Jurkat, Clone E6-1 (cell line): ENCODE results near the gene SIGLEC7.
"Not testable (repeated sequence)": the region's sequence is repeated elsewhere in the genome, so short reads cannot be mapped to it uniquely, and the experiment has no call there.

Source experiments
- DNase-seq: peaks from one replicate; pipeline ENCODE4 v3.0.0-alpha.2; 2011; ENCODE audit warnings: low read depth, low spot score
- H3K4me3 ChIP-seq: 2 replicates; pipeline ENCODE4 v1.5.1; 2011; ENCODE audit warnings: mild to moderate bottlenecking, low read length, control low read depth, moderate library complexity

SIGLEC7 gene

DNA sequence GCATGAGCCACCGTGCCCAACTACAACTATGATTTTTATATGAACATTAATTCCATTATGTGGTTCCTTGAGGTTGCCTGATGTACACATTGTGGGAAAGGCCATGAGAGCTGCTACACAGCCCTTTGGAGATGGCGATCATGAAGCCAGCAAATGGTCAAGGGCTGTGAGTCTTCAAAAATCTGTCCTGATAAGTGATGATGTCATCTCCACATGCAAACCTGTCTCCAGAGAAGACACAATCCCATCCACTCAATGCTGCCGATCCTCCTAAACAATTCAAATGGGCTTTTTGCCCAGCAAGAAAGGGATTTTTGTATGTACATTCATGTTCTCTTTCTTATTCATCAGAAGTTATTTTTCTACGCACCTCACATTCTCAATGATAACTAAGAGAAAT is 17.6 kb downstream of the SIGLEC7 start:
- DNase-seq = no peak
- no peak overlapping the region for H3K4me3 ChIP-seq

DNA sequence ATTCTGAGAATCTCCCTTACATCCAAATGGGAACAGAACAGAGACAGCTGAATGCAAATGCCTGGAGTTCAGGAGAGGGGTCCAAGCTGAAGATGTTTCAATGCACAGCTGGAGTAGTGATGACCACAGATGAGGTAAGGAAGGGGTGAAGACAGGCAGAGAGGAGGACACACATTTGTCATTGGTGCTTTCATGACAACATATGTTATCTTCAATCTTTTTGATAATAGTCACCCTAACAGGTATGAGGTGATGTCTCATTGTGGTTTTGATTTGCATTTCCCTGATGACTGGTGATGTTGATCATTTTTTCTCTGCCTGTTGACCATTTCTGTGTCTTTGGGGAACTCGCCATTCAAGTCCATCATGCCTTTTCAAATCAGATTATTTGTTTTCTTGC is 19.2 kb downstream of the SIGLEC7 start:
- no peak for DNase-seq

DNA sequence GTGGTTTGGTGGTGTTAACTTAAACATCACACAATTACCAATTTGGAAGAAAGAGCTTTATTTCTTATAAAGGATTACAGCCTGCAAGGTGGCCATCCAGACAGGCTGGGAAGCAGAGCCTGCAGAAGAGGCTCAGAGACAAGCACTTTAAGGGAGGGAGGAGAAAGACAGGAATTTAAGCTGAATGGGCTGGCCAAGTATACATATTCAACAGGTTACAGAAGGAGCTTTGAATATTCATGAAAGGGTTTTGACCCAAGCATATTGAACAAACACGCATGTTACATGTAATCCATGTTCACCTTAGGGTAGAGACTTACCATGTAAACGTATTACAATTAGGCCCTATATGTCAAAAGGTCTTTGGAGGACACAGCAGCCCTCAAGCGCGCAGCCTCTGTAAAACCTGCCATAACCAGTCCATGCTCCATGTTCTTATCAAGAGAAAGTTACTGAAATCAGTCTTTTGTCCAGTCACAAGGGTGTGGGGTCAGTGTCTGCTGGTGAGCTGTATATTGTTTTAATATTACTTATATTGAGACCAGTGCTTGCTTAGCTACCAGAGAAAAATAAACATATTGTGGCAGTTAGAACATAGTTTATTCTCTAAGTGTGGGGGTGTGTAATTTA is 19.9 kb downstream of the SIGLEC7 start:
- no peak overlapping the region for H3K4me3 ChIP-seq
- DNase-seq = no peak

More for the DNA sequence above, 19.2 kb downstream of the SIGLEC7 start:
- no peak overlapping the region for H3K4me3 ChIP-seq

DNA sequence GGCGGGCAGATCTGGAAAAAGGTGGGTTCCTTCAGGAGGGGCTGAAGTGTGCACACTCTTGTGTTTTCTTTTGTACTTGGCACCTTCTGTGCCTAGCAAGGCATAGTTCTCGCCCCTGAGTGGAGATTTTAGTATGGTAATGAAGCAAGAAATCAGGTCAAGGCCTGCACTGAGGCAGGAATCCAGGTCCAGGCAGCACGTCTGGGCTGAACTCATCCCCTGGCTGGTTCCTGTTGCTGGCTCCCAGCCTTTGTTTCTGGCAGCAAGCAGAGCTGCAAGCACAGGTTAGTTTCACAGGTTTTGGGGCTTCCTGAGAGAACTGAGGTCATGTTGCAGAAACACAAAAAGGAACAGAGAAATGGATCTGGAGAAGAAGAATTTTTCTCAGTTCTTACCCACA is 21.2 kb downstream of the SIGLEC7 start:
- DNase-seq = no peak

DNA sequence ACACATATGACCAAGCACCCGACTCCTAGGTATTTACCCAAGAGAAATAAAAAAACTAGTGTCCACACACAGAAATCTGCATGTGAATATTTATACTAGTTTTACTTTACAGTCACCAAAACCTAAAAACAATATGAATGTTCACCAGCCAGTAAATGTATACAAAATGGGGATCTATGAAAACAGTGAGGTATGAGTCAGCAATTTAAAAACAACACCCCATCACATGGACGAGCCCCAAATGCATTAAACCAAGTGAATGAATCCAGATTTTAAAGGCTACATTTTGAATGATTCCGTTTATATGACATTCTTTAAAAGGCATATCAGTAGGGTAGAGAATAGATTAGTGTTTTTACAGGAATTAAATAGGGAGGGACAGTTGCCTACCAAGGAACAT is 22.1 kb downstream of the SIGLEC7 start:
- no peak for DNase-seq
- no peak overlapping the region for H3K4me3 ChIP-seq

More for the DNA sequence above, 21.2 kb downstream of the SIGLEC7 start:
- no peak overlapping the region for H3K4me3 ChIP-seq

DNA sequence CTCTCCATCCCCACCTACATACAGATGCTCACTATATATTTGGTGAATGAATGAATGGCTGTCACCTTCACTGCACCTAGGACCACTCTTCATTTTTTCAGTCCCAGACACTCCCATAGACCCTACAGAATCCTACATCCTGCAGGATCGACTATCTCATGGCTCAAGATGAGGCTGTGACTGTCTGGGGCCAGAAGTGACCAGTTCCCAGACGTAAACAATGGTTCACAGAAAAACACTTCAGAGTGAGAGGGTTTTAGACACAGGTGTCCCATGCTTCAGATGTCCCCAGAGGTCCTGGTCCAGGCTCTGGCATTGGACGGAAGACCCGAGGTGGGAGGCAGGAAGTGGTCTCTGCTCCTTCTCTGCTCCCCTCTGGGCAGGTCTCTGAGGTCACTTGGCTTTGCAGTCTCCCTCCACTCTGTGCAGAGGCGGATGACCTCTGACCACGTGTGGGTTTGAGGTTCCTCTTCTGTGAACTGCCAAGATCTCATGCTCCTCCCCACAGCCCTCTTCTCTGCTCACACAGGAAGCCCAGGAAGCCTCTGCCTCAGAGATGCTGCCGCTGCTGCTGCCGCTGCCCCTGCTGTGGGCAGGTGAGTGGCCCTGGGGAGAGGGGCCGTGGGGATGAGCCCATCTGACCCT is 24.9 kb downstream of the SIGLEC7 start:
- no peak overlapping the region for H3K4me3 ChIP-seq
- no peak for DNase-seq

DNA sequence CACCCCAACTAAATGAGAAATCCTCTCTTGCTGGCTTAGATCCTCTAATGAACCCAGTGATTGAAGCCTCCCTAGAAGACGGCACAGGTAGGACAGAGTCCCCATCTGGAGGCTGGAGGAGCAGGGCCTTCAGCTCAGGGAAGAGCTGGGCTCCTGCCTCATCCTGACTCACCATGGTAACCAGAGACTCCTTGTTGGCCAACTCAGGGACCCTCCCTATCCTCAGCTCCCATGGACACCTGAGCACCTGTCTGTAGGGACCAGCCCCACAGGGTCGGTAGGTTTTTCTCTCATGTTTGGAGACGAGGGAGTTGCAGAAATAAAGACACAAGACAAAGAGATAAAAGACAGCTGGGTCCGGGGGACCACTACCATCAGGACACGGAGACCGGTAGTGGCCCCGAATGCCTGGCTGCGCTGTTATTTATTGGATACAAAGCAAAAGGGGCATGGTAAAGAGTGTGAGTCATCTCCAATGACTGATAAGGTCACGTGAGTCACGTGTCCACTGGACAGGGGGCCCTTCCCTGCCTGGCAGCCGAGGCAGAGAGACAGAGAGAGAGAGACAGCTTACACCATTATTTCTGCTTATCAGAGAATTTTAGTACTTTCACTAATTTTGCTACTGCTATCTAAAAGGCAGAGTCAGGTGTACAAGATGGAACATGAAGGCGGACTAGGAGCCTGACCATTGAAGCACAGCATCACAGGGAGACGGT is 26.6 kb downstream of the SIGLEC7 start:
- no peak overlapping the region for H3K4me3 ChIP-seq
- no peak for DNase-seq

DNA sequence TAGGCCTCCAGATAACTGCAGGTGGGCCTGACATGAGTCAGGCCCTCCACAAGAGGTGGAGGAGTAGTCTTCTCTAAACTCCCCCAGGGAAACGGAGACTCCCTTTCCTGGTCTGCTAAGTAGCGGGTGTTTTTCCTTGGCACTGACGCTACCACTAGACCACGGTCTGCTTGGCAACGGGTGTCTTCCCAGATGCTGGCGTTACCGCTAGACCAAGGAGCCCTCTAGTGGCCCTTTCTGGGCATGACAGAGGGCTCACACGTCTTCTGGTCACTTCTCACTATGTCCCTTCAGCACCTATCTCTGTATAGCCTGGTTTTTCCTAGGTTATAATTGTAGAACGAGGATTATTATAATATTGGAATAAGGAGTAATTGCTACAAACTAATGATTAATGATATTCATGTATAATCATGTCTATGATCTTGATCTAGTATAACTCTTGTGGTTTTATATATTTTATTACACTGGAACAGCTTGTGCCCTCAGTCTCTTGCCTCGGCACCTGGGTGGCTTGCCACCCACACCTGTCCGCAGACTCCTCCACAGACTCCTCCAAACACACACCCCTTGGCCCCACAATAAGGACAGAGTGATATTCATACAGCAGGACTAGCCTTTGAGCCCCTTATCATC is 27.3 kb downstream of the SIGLEC7 start:
- not testable (repeated sequence) for H3K4me3 ChIP-seq
- peak; percentile 24 for DNase-seq

DNA sequence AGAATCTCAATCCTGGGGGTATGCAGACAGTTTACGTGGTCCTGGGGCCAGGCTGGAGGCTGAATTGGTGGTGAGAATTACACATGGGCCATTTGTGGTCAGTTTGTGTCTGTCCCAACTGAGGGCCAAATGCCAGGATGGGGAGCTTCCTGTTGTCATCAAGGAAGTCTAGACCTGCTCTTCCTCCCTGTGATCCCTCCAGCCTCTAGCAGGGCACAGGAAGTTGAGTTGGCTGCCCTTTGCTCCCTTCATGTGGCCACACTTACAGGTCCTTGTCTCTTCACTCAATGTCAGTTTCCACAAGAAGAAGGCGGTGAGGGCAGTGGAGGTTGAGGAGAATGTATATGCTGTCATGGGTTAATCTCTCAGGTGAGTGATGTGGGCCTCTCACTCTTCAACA is 30.1 kb downstream of the SIGLEC7 start:
- no peak for DNase-seq

DNA sequence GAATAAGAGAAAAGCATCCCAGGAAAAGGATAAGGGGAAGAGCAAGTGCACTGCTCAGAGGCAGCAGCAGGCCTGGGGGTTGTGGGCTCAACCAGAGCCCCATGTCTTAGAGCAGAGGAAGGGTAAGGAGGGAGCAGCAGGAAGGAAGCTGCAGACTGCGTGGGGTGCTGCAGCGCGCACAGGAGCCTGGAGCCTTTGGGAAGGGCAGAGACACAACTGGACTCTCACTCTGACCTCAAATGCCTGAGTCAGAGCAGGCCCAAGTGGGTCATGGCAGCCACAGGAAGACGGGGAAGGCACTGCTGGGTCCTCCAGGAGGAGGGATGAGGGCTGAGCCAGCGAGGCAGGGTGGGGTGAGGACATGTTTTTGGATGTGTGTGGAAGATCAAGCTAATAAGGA is 31.6 kb downstream of the SIGLEC7 start:
- no peak for DNase-seq
- no peak overlapping the region for H3K4me3 ChIP-seq

More for the DNA sequence above, 30.1 kb downstream of the SIGLEC7 start:
- H3K4me3 ChIP-seq = no peak overlapping the region

DNA sequence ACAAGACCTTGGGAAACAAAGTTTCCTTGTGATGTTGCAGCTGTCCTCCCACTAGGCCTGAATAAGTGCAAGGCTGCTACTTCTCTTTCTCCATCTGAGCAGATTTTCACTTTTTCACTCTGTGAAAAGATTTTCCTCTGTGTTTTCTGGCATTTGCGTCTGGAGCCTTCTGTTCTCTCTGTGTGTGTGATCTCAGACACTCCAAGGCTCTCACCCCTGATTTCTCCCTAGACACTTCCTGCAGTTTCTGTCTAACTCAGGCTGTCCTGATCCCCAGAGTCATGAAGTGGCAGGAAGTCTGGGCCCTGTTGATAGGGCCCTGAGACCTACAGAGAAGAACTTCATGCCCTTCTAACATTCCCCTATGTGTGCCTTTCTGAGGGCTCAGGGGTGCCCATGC is 37.2 kb downstream of the SIGLEC7 start:
- no peak for DNase-seq

DNA sequence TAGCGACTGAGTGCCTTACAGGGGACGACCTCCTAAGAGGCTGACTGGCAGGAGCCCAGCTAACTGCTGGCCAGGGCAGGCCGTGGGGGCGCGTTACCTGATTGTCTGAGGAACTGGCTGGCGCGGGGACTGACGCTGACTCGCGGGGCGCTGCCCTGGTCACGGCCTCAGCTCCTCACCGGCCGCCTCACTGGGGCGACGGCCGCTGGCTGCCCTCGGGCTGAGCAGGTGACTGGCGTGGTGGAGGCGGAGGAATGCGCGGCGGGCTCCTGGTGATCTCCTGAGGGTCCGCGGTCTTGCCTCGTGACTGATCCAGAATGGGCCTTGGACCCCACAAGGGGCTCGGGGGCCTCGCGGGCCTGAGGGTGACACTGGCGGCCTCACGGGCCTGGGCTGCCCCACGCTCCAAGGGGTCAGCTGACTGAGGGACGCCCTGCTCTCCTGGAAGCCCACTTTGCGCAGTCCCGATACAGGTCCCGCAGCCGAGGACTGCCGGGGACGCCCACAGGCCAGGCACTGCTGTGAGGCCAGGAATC is 39.3 kb downstream of the SIGLEC7 start:
- no peak for DNase-seq
- H3K4me3 ChIP-seq = no peak overlapping the region

More for the DNA sequence above, 37.2 kb downstream of the SIGLEC7 start:
- H3K4me3 ChIP-seq = no peak overlapping the region

DNA sequence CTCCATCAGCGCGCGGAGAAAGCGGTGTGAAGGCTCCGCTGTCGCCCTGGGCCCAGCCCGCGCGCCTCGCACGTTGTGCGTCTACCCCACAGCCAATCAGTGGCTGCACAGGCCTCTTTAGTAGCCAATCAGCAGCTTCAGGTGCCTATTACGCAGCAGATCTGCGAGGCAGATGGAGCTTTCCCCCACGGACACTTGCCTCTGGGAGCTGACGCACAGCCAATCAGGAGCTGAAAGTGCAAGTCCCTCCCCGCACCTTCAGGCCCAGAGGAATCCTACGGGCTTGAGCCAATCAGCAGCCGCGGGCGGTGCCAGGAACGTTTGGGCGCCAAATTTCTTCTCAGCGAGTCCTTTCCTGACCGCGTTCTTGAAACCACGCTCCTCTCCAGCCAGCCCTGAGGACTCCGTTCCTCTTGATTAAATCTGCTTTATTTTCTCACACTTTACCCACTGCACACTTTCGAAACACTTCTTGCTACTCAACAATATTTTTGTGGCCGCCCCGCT is 39.9 kb downstream of the SIGLEC7 start:
- no peak for DNase-seq
- H3K4me3 ChIP-seq = no peak overlapping the region

DNA sequence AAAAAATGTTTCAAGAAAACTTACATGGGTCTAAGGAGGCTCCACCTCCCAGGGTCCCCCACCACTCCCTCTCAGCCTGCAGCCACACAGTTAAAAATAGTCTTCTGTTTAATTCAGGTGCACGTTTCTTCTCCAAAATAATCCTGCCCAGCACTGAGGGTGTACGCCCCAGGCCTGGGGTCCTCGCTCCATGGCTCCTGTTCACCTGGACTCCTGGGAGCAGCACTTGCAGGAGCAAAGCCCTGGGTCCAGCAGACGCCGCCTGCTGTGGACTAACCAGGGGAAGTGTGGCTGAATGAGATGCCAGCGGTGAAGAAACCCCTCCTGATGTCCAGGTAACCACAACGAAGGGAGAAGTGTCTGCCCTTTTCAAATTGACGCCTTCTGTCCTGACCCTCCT is 41.5 kb downstream of the SIGLEC7 start:
- H3K4me3 ChIP-seq = no peak overlapping the region
- no peak for DNase-seq

DNA sequence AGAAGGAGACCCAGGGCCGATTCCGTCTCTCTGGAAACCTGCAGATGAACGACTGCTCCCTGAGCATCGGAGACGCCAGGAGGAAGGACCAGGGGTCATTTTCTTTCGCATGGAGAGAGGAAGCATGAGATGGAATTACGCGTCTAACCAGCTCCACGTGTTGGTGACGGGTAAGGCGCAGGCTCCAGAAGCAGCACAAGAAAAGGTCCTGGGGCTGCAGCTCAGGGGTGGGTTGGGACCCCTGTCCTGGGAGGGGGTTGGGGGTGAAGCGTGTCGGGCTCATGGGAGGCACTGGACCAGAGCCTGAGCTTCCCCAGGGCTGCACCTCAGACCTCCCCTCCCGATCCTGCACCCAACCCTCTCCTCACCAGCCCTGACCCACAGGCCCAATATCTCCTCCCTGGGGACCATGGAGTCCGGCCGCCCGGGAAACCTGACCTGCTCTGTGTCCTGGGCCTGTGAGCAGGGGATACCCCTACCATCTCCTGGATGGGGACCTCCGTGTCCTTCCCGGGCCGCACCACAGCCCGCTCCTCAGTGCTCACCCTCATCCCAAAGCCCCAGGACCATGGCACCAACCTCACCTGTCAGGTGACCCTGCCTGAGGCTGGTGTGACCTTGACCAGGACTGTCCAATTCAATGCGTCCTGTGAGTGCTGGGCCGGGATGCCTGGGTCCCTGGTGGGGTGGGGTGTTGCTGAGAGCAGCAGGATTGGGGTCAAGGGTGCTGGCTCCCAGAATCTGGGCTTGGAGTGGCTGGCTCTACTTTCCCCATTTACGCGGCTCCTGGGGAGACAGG is 43.2 kb downstream of the SIGLEC7 start:
- no peak for DNase-seq
- H3K4me3 ChIP-seq = no peak overlapping the region

DNA sequence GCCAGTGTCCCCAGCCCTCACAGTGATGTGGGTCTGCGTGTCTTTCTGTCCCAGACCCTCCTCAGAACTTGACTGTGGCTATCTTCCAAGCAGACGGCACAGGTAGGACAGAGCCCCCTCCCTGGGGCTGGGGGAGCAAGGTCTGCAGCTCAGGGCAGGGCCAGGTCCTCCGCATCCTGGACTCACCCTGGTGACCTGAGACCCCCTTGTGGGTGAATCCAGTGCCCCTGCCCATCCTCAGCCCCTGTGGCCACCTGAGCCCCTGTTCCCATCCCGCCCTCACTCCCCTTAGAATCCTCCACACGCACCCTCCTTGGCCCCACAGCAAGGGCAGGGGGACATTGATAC is 43.7 kb downstream of the SIGLEC7 start:
- no peak for DNase-seq
- H3K4me3 ChIP-seq = no peak overlapping the region

DNA sequence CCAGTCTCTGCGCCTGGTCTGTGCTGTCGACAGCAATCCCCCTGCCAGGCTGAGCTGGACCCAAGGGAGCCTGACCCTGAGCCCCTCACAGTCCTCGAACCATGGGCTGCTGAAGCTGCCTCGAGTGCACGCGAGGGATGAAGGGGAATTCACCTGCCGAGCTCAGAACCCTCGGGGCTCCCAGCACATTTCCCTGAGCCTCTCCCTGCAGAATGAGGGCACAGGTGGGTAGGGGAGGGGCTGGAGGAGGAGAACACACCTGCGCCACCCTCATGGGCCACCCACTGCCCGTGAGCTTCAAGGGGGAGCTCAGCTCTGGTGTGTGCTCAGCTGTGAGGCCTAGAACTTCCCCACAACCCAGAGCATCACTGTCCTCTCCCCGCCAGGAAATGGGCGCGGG is 44.2 kb downstream of the SIGLEC7 start:
- no peak for DNase-seq
- no peak overlapping the region for H3K4me3 ChIP-seq

DNA sequence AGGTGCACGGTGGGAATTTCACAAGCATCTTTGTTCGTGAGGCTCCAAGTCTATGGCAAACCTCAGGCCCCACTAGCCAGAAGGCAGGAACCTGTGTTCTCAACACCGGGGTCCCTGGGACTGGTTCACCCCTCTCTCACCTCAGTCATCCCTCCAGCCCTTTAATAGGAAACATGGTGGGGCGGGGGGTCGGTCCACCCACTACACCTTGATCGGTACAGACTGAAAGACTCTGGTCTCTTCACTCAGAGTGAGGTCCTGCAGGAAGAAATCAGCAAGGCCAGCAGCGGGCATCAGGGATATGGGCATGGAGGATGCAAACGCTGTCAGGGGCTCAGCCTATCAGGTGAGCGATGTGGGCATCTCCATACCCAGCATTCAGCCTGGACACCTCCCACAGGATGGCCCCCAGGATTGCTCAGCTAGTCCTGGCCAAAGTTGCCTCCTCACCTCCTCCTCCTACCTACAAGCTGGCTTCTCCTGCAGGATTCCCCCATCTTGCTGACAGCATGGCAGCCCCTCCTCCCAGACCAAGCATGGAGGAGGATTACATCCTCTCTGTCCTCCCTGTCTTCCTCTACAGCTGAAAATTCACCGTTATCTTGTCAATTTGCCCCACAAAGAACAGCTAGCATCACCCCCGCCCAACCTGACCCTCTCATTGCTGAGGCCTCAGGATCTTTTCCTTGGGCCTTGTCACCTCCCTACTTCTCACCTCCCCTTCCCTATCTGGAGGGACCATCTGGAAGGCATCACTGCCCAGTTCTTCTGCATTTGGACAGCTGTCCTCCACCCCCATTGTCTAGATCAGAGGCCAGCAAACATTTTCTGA is 45.5 kb downstream of the SIGLEC7 start:
- no peak overlapping the region for H3K4me3 ChIP-seq
- no peak for DNase-seq
